HUES64 (cell line): ENCODE results near the gene TSTD2.

Experiments
- H3K27ac ChIP-seq: 2 replicates; pipeline ENCODE4 v1.7.0; 2013; ENCODE audit warnings: low read depth, low read length, inconsistent platforms
- H3K27me3 ChIP-seq: 2 replicates; pipeline ENCODE4 v1.6.1; 2013; ENCODE audit warnings: mild to moderate bottlenecking, low read length; ENCODE audit not compliant: insufficient read depth
- H3K36me3 ChIP-seq: 2 replicates; pipeline ENCODE4 v1.6.1; 2013; ENCODE audit warnings: mild to moderate bottlenecking, low read length; ENCODE audit not compliant: insufficient read depth
- H3K4me1 ChIP-seq: 2 replicates; pipeline ENCODE4 v1.6.1; 2013; ENCODE audit warnings: mild to moderate bottlenecking, low read length, moderate library complexity; ENCODE audit not compliant: insufficient read depth
- H3K4me3 ChIP-seq: 2 replicates; pipeline ENCODE4 v1.5.1; 2013; ENCODE audit warnings: mild to moderate bottlenecking, low read length, moderate library complexity
- H3K9ac ChIP-seq: 2 replicates; pipeline ENCODE4 v1.6.1; 2013; ENCODE audit warnings: mild to moderate bottlenecking, low read depth, low read length
- H3K9me3 ChIP-seq: 2 replicates; pipeline ENCODE4 v1.6.1; 2013; ENCODE audit warnings: low read depth, low read length; ENCODE audit not compliant: insufficient read depth
- WGBS: fragments of 150-250, 120-280 bp; methylation state at CpG from one replicate; pipeline ENCODE4 v1.1.7; 2013; ENCODE audit warnings: missing lambda C conversion rate; 5-methylcytosine and 5-hydroxymethylcytosine counted together

TSTD2 gene

GRCh38 chr9:97561501-97561900 is 71.7 kb downstream of the TSTD2 start:
- 93% methylated on average over 3 of the region's 3 CpGs for WGBS
- no peak overlapping the region for H3K9ac ChIP-seq
- no peaks in the 10 kb centered on the region for H3K36me3 ChIP-seq
- no peaks in the 10 kb centered on the region for H3K27me3 ChIP-seq
- no peak overlapping the region for H3K4me3 ChIP-seq
- no peak overlapping the region for H3K27ac ChIP-seq
- H3K4me1 ChIP-seq, result peaks cover 11% of the 10 kb centered on the region
- H3K9me3 ChIP-seq, result no peaks in the 10 kb centered on the region

DNA sequence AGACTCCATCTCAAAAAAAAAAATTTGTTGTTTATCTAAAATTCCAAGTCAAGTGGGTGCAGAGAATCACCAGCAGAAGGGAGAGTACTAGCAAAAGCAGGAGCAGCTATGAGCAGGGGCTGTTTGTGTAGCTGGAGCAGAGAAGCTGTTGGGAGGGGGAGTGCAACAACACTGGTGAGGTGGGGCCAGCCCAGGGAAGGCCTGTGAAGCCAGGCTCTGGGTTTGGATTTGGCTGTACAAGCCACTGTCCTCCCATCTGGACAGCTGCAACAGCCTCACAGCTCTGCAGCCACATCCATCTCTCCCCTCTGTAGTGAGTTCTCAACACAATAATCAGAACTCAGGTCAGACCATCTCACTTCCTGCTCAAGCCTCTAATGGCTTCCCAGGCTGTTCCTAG is 72.3 kb downstream of the TSTD2 start:
- Histone ChIP-seq H3K36me3 (no peaks in the 10 kb centered on the region), H3K4me3 (no peak overlapping the region), H3K9me3 (no peaks in the 10 kb centered on the region), H3K27ac (no peak overlapping the region), H3K27me3 (no peaks in the 10 kb centered on the region), H3K4me1 (peaks cover 11% of the 10 kb centered on the region), H3K9ac (no peak overlapping the region)

DNA sequence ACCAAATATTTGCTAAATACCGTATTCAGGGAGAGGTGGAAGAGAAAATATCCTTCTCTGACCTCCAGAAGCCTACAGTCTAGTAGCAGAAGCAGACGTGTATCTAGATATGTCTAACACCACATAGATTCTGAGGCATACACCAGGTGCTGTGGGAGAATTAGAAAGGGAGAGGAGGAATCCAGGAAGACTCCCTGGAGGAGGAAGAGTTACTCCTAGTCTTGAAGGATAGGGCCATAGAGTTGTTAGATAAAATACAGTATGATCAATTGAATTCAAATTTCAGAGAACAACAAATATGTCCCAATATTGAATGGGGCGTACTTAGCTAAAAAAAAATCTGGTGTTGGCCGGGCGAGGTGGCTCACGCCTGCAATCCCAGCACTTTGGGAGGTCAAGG is 73.0 kb downstream of the TSTD2 start:
- H3K9ac ChIP-seq, result no peak overlapping the region
- 91% methylated on average over 6 of the region's 6 CpGs for WGBS

GRCh38 chr9:97559111-97559514 is 74.1 kb downstream of the TSTD2 start:
- H3K36me3 ChIP-seq, result no peaks in the 10 kb centered on the region
- peaks cover 5% of the 10 kb centered on the region; the same call in 1 of the 2 replicates for H3K4me1 ChIP-seq
- WGBS, result 93% methylated on average over 10 of the region's 10 CpGs
- no peak overlapping the region for H3K4me3 ChIP-seq
- no peak overlapping the region for H3K27ac ChIP-seq
- H3K27me3 ChIP-seq, result no peaks in the 10 kb centered on the region
- H3K9me3 ChIP-seq, result no peaks in the 10 kb centered on the region
- no peak overlapping the region for H3K9ac ChIP-seq

More for the DNA sequence above, 73.0 kb downstream of the TSTD2 start:
- H3K9me3 ChIP-seq, result no peaks in the 10 kb centered on the region
- H3K36me3 ChIP-seq, result no peaks in the 10 kb centered on the region
- peaks cover 11% of the 10 kb centered on the region for H3K4me1 ChIP-seq
- H3K27ac ChIP-seq, result no peak overlapping the region
- no peak overlapping the region for H3K4me3 ChIP-seq
- H3K27me3 ChIP-seq, result no peaks in the 10 kb centered on the region

GRCh38 chr9:97558701-97559101 is 74.5 kb downstream of the TSTD2 start:
- Histone ChIP-seq H3K9me3 (no peaks in the 10 kb centered on the region), H3K9ac (no peak overlapping the region), H3K4me3 (no peak overlapping the region), H3K27ac (no peak overlapping the region), H3K4me1 (peaks cover 5% of the 10 kb centered on the region; the same call in 1 of the 2 replicates), H3K27me3 (no peaks in the 10 kb centered on the region), H3K36me3 (no peaks in the 10 kb centered on the region)
- 87% methylated on average over 3 of the region's 3 CpGs for WGBS

DNA sequence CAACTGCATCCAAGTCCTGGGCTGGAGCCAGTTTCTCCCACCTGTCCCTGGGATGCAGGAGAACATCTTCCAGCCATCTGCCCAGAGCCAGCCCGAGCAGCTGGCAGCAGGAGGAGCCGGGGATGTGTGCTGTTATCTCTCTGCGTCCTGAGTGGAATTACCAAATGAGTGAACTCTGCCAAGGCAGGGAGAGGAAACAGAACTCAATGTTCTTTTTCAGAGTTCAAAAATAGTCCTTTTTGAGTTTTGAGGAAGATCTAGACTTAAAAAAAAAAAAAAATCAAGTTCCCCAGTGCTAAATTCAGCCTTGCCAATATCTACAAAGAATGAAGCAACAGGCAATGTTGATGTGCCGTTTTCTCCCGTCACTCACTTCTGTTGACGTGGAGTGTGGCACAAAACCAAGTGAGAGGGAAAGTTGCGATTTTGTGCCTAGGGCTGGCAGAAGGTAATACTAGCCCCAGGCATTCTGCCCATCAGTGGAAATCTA is 75.5 kb downstream of the TSTD2 start:
- H3K27me3 ChIP-seq, result no peaks in the 10 kb centered on the region
- no peak overlapping the region for H3K4me3 ChIP-seq
- H3K36me3 ChIP-seq, result no peaks in the 10 kb centered on the region
- H3K9me3 ChIP-seq, result no peaks in the 10 kb centered on the region
- no peak overlapping the region for H3K9ac ChIP-seq
- WGBS, result 88% methylated on average over 7 of the region's 7 CpGs
- peaks cover 5% of the 10 kb centered on the region; the same call in 1 of the 2 replicates for H3K4me1 ChIP-seq
- no peak overlapping the region for H3K27ac ChIP-seq

DNA sequence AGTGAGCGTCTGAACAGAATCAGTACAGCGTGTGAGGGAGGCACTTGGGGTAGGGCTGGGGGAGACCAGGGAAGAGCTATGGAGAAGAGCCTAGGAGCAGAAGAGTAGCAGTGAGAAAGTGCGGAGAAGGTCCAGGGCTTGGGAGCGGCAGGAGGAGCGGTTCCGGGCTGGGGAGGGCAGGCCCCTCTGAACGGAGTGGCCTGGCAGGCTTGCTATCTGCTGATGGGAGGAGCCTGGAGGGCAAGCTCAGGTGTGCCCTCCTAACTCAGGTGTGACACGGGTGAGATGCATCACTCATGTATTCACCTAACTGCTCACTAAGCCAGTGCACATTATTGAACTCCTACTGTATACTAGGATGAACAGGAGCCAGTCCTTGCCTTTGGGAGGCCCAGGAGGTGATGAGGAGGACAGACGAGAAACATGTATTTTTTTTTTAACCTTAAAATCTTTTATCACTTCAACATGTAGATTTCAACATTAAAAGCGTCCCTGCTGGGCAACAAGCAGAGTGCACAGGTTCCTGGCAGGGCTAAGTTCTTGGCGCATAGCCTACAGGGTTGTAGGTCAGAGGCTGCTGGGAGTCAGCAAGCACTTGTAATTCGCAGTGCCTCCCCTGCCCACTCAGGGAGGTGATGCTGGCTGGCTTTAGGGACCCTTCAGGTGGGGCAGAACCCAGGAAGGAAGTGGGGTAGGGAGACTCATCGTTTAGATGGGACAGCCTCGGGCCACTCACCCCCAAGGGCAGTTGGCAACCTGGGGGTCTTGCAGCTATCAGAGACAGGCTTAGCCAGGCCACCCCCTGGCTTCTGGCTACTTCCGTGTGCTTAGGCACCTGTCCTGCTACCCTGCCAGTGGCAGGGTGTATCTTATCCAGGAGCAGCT is 76.2 kb downstream of the TSTD2 start:
- Histone ChIP-seq H3K4me3 (no peak overlapping the region), H3K27me3 (no peaks in the 10 kb centered on the region), H3K27ac (no peak overlapping the region), H3K4me1 (peaks cover 5% of the 10 kb centered on the region; the same call in 1 of the 2 replicates), H3K9ac (no peak overlapping the region), H3K9me3 (no peaks in the 10 kb centered on the region), H3K36me3 (no peaks in the 10 kb centered on the region)
- WGBS, result 88% methylated on average over 15 of the region's 15 CpGs

GRCh38 chr9:97556036-97556720 is 77.0 kb downstream of the TSTD2 start:
- Histone ChIP-seq H3K4me1 (peaks cover 5% of the 10 kb centered on the region; the same call in 1 of the 2 replicates), H3K36me3 (no peaks in the 10 kb centered on the region), H3K9me3 (no peaks in the 10 kb centered on the region), H3K27me3 (no peaks in the 10 kb centered on the region), H3K9ac (no peak overlapping the region), H3K27ac (no peak overlapping the region), H3K4me3 (no peak overlapping the region)
- 94% methylated on average over 10 of the region's 10 CpGs for WGBS

DNA sequence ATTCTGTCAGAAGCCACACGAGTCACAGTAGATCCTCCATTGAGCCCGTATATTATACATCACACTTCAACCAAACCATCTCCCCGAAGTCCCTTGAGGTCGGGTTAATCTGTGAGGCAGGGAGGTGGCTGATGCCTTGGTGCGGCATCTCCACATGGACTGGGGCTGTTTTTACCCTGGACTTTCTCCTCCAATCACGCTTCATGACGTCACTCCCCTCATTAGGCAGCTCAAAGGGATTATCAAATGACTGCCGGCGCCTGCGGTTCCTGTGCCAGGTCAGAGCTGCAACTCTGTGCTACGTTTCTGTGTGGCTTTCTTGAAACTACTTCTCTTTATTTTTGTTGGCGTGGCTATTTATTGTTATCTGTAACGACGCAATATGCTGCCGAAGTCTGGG is 78.0 kb downstream of the TSTD2 start:
- Histone ChIP-seq H3K4me3 (no peak overlapping the region), H3K36me3 (no peaks in the 10 kb centered on the region), H3K9me3 (no peaks in the 10 kb centered on the region), H3K4me1 (peaks cover 5% of the 10 kb centered on the region; the same call in 1 of the 2 replicates), H3K9ac (no peak overlapping the region), H3K27ac (no peak overlapping the region), H3K27me3 (no peaks in the 10 kb centered on the region)
- WGBS, result 86% methylated on average over 15 of the region's 15 CpGs

GRCh38 chr9:97554566-97555075 is 78.5 kb downstream of the TSTD2 start:
- no peak overlapping the region for H3K27ac ChIP-seq
- H3K27me3 ChIP-seq, result no peaks in the 10 kb centered on the region
- H3K9me3 ChIP-seq, result no peaks in the 10 kb centered on the region
- peaks cover 5% of the 10 kb centered on the region; the same call in 1 of the 2 replicates for H3K4me1 ChIP-seq
- no peaks in the 10 kb centered on the region for H3K36me3 ChIP-seq
- WGBS, result 94% methylated on average over 6 of the region's 6 CpGs
- H3K4me3 ChIP-seq, result no peak overlapping the region
- no peak overlapping the region for H3K9ac ChIP-seq

GRCh38 chr9:97553841-97554240 is 79.3 kb downstream of the TSTD2 start:
- Histone ChIP-seq H3K27me3 (no peaks in the 10 kb centered on the region), H3K27ac (no peak overlapping the region), H3K4me1 (peaks cover 5% of the 10 kb centered on the region; the same call in 1 of the 2 replicates), H3K9me3 (no peaks in the 10 kb centered on the region), H3K36me3 (no peaks in the 10 kb centered on the region), H3K4me3 (no peak overlapping the region), H3K9ac (no peak overlapping the region)
- 92% methylated on average over 5 of the region's 5 CpGs for whole genome bisulfite sequencing
